Hepatocyte (in vitro differentiated cells): ENCODE results near the gene SLC9A8.

Source experiments
- CTCF ChIP-seq: fragments of 200-600 bp; sonication (generic); IDR thresholded peaks from 2 replicates; pipeline ENCODE4 v1.5.1; 2016; ENCODE audit warnings: antibody characterized with exemption, mild to moderate bottlenecking; ENCODE audit not compliant: poor library complexity
- EZH2 ChIP-seq: fragments of 200-600 bp; sonication (generic); IDR thresholded peaks from 2 replicates; pipeline ENCODE4 v1.6.1; 2016; ENCODE audit warnings: antibody characterized with exemption, mild to moderate bottlenecking, borderline replicate concordance
- EZH2phosphoT487 ChIP-seq: fragments of 200-600 bp; sonication (generic); IDR thresholded peaks from one replicate; pipeline ENCODE4 v1.6.1; 2018; ENCODE audit warnings: antibody characterized with exemption, mild to moderate bottlenecking, low read depth, moderate library complexity; ENCODE audit not compliant: unreplicated experiment, severe bottlenecking

DNA sequence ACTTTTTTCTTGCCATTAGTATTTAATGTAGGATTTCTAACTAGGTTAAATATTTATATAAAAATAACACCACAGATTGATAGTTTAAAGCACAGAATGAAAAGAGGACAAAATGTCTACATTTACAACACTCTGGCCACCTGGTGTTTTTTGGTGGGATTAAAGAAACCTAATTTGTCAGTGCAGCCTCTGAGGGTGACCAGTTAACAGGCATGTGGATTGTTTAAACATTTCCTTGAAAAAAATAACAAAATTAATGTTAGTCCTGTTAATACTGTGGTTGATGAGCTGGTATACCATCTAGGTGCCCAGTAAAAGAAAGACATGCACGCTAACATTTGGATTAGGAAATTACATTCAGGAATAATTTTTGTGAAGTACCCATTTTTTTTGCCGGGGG, 8.8 kb downstream of the SLC9A8 start:
- no peak for TF ChIP-seq CTCF
- TF ChIP-seq EZH2phosphoT487 = no peak
- no peak for TF ChIP-seq EZH2
